Endothelial cell (in vitro differentiated cells): ENCODE data around the gene PAIP1. TPM values are rescaled to one million over a fixed set of nuclear protein-coding genes. Genes with fewer than 3 reads are reported as not detected.

Experiments used
- DNase-seq: peaks from one replicate; pipeline ENCODE4 v3.0.0; 2021; ENCODE audit warnings: low spot score
- H3K27ac Mint-ChIP-seq: one replicate; pipeline ENCODE4 v1.8.0; 2021; ENCODE audit warnings: mixed read lengths, inconsistent platforms; ENCODE audit not compliant: unreplicated experiment
- H3K27me3 Mint-ChIP-seq: one replicate; pipeline ENCODE4 v1.8.0; 2021; ENCODE audit warnings: mild to moderate bottlenecking, moderate library complexity, mixed read lengths, inconsistent platforms; ENCODE audit not compliant: unreplicated experiment
- H3K36me3 Mint-ChIP-seq: one replicate; pipeline ENCODE4 v1.8.0; 2021; ENCODE audit warnings: mild to moderate bottlenecking, low read depth, mixed read lengths, inconsistent platforms; ENCODE audit not compliant: unreplicated experiment
- H3K4me1 Mint-ChIP-seq: one replicate; pipeline ENCODE4 v1.8.0; 2021; ENCODE audit warnings: mild to moderate bottlenecking, mixed read lengths, inconsistent platforms; ENCODE audit not compliant: unreplicated experiment
- H3K4me3 Mint-ChIP-seq: one replicate; pipeline ENCODE4 v1.8.0; 2021; ENCODE audit warnings: mild to moderate bottlenecking, mixed read lengths, inconsistent platforms; ENCODE audit not compliant: unreplicated experiment
- H3K9me3 Mint-ChIP-seq: one replicate; pipeline ENCODE4 v1.8.0; 2021; ENCODE audit warnings: mixed read lengths, inconsistent platforms; ENCODE audit not compliant: unreplicated experiment
- total RNA-seq: library from RNA; stranded (reverse); fragmentation: NEBNext Ultra II Directional; extraction: Animal tissue kit (Norgen Biotek cat#: 25700); gene quantifications from one replicate; pipeline ENCODE4 v1.2.1, GENCODE V29; 2021; ENCODE audit not compliant: unreplicated experiment
- TF ChIP-seq, protein P1 (sequence below): fragments of 200-600 bp; sonication (generic); IDR thresholded peaks from one replicate; pipeline ENCODE4 v1.5.0; 2021; ENCODE audit warnings: antibody characterized with exemption; ENCODE audit not compliant: unreplicated experiment

PAIP1 gene
- total RNA-seq, 1 donor from 2014 or later = 92.4 TPM

DNA sequence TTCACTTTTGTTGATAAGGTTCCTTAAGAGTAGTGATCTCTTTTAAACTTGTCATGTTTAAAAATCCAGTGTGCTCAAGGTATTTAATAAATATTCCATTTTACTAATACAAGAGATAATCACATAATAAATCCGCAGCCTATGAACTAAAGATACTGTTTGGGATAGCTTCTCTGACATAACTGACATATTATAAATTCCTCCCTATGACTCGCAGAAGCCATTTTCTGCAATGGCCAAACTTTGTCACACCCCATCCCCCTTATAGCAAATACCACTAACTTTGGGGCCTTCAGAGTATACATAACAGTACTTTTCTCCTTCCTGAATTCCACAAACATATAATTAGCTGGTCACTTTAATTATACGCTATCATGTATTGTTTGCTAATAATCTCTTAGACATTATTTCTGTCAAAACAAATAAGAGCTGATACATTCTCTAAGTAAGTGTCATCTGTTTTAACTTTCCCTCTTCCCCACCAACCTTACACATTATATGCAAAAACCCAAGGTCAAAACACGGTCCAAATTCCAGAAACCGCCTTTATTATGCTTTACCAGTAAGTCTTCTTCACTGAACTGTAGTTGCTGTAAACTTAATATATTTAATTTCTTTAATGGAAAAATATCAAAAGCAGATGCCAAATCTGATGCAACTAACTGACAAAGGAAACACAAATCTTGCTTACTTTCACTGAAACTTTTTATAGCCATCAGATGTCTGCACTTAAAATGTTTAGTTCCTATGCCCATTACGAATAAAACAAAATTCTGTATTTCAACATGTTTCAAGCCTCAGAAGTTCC lies 74.2 kb downstream of the PAIP1 start:
- H3K27ac Mint-ChIP-seq = peak overlapping the region; percentile 89
- TF ChIP-seq, protein P1, sequence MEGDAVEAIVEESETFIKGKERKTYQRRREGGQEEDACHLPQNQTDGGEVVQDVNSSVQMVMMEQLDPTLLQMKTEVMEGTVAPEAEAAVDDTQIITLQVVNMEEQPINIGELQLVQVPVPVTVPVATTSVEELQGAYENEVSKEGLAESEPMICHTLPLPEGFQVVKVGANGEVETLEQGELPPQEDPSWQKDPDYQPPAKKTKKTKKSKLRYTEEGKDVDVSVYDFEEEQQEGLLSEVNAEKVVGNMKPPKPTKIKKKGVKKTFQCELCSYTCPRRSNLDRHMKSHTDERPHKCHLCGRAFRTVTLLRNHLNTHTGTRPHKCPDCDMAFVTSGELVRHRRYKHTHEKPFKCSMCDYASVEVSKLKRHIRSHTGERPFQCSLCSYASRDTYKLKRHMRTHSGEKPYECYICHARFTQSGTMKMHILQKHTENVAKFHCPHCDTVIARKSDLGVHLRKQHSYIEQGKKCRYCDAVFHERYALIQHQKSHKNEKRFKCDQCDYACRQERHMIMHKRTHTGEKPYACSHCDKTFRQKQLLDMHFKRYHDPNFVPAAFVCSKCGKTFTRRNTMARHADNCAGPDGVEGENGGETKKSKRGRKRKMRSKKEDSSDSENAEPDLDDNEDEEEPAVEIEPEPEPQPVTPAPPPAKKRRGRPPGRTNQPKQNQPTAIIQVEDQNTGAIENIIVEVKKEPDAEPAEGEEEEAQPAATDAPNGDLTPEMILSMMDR = no peak
- peak overlapping the region; percentile 97 for H3K4me3 Mint-ChIP-seq
- H3K27me3 Mint-ChIP-seq = peaks cover 5% of the 10 kb centered on the region
- H3K4me1 Mint-ChIP-seq = peaks cover 9% of the 10 kb centered on the region
- no peaks in the 10 kb centered on the region for H3K36me3 Mint-ChIP-seq
- DNase-seq = no peak
- no peaks in the 10 kb centered on the region for H3K9me3 Mint-ChIP-seq

Other genes starting within 250 kb of the PAIP1 start
- 192 TPM for gene HMGCS1, start 243.7 kb downstream of the PAIP1 start, total RNA-seq
- 0.46 TPM for gene CCL28, start 144.7 kb downstream of the PAIP1 start, total RNA-seq
- gene TMEM267, start 73.2 kb downstream of the PAIP1 start, total RNA-seq = 6.8 TPM
- 4.8 TPM for gene C5orf34, start 41.9 kb downstream of the PAIP1 start, total RNA-seq
- gene NNT, start 46.1 kb upstream of the PAIP1 start, total RNA-seq = 21.7 TPM